Endothelial cell of umbilical vein (primary cell): ENCODE data around the gene R3HDM2. TPM values are rescaled to one million over a fixed set of nuclear protein-coding genes. Genes with fewer than 3 reads are reported as not detected.

Experiments used
- BruUV-seq: library from RNA; stranded (reverse); fragments of 400-500 nt; replicated peaks from 2 replicates; lab custom pipeline; 2021; lab: Mats Ljungman, UMichigan
- CTCF ChIA-PET: fragments of 300-600, 350-600 bp; sonication (Branson Sonifier 250); formaldehyde crosslinking; loops from one replicate; lab custom pipeline; 2021; ENCODE audit warnings: antibody characterized with exemption, inconsistent platforms; lab: Charles Lee
- POLR2A ChIA-PET: fragments of 300-600, 350-600 bp; sonication (Branson Sonifier 250); formaldehyde crosslinking; loops from one replicate; lab custom pipeline; 2021; ENCODE audit warnings: antibody characterized with exemption, inconsistent platforms; lab: Charles Lee
- DNase-seq: peaks from one replicate; pipeline ENCODE4 v3.0.0-alpha.2; 2011; ENCODE audit warnings: low read depth, low spot score
- FAIRE-seq: peaks from 2 replicates; lab custom pipeline; 2011; peaks lifted over from hg19 to GRCh38; lab: Jason Lieb, UNC
- H2AFZ ChIP-seq: 2 replicates; pipeline ENCODE4 v1.6.0; 2012; ENCODE audit warnings: low read depth, low read length, control low read depth, inconsistent platforms
- H3K27ac ChIP-seq: 2 replicates; pipeline ENCODE4 v1.5.1; 2011; ENCODE audit warnings: low read depth, mild to moderate bottlenecking, control low read depth, low read length, moderate library complexity; ENCODE audit not compliant: insufficient read depth
- H3K27me3 ChIP-seq, 2 experiments: 2 replicates each; pipeline versions ENCODE4 v1.6.0 to v1.6.1; 2011; ENCODE audit warnings: low read length in 2 of 2, mixed read lengths in 1 of 2; ENCODE audit not compliant: control insufficient read depth in 2 of 2, insufficient read depth in 2 of 2
- H3K36me3 ChIP-seq, 2 experiments: 2 replicates in 1 of 2; 3 replicates in 1 of 2; pipeline ENCODE4 v1.5.1; 2011; ENCODE audit warnings: low read length in 2 of 2, mild to moderate bottlenecking in 1 of 2, moderate library complexity in 1 of 2; ENCODE audit not compliant: control insufficient read depth in 2 of 2, insufficient read depth in 2 of 2; ENCODE audit errors: extremely low read depth in 1 of 2
- H3K4me1 ChIP-seq: 3 replicates; pipeline ENCODE4 v1.5.1; 2011; ENCODE audit warnings: mild to moderate bottlenecking, low read length; ENCODE audit not compliant: control insufficient read depth, insufficient read depth; ENCODE audit errors: extremely low read depth
- H3K4me2 ChIP-seq: 2 replicates; pipeline ENCODE4 v1.6.1; 2011; ENCODE audit warnings: low read length, control low read depth, mixed read lengths; ENCODE audit not compliant: insufficient read depth
- H3K4me3 ChIP-seq, 3 experiments: fragments of 200-600 bp in 1 of 3; sonication (generic), shearing (Covaris generic) in 1 of 3; replicated peaks in 1 of 3; 2 replicates each; pipeline ENCODE4 v1.5.1; 2011 to 2016; ENCODE audit warnings: control low read depth in 3 of 3, low read length in 3 of 3, mild to moderate bottlenecking in 2 of 3, inconsistent platforms in 1 of 3, low read depth in 1 of 3, moderate library complexity in 1 of 3; ENCODE audit not compliant: insufficient read depth in 1 of 3
- H3K79me2 ChIP-seq: 2 replicates; pipeline ENCODE4 v1.6.0; 2012; ENCODE audit warnings: low read length, inconsistent platforms; ENCODE audit not compliant: control insufficient read depth, insufficient read depth
- H3K9ac ChIP-seq: replicated peaks from 2 replicates; pipeline ENCODE3; 2011; ENCODE audit warnings: low read length, control low read depth; ENCODE audit not compliant: insufficient read depth; ENCODE audit errors: extremely low read depth
- H3K9me1 ChIP-seq: replicated peaks from 3 replicates; pipeline ENCODE4 v1.6.0; 2011; ENCODE audit warnings: mild to moderate bottlenecking, low read length; ENCODE audit not compliant: control insufficient read depth, insufficient read depth; ENCODE audit errors: extremely low read depth
- H3K9me3 ChIP-seq: replicated peaks from 2 replicates; pipeline ENCODE4 v1.5.1; 2012; ENCODE audit warnings: low read length, inconsistent platforms; ENCODE audit not compliant: control insufficient read depth, insufficient read depth
- H4K20me1 ChIP-seq: replicated peaks from 2 replicates; pipeline ENCODE3; 2011; ENCODE audit warnings: mild to moderate bottlenecking, low read length; ENCODE audit not compliant: control insufficient read depth, insufficient read depth; ENCODE audit errors: extremely low read depth
- CTCF ChIP-seq, 2 donors: IDR thresholded peaks; 1 replicate in 1 of 2; 2 replicates in 1 of 2; pipeline ENCODE4 v1.5.1; 2011; ENCODE audit warnings: low read length in 2 of 2, mild to moderate bottlenecking in 2 of 2, moderate library complexity in 2 of 2, control low read depth in 1 of 2, inconsistent platforms in 1 of 2, low read depth in 1 of 2; ENCODE audit not compliant: insufficient read depth in 1 of 2; ENCODE audit errors: extremely low read depth in 1 of 2
- EZH2 ChIP-seq: IDR thresholded peaks from 2 replicates; pipeline ENCODE4 v1.6.1; 2012; ENCODE audit warnings: borderline replicate concordance, low read depth, mild to moderate bottlenecking, moderate library complexity, low read length, inconsistent platforms; ENCODE audit not compliant: severe bottlenecking
- FOS ChIP-seq: IDR thresholded peaks from 2 replicates; pipeline ENCODE4 v1.6.1; 2011; ENCODE audit warnings: mild to moderate bottlenecking, low read length, moderate library complexity, borderline replicate concordance; ENCODE audit not compliant: insufficient read depth
- GATA2 ChIP-seq: IDR thresholded peaks from 2 replicates; pipeline ENCODE4 v1.7.0; 2011; ENCODE audit warnings: low read depth, mild to moderate bottlenecking, moderate library complexity, mixed read lengths, low read length; ENCODE audit not compliant: insufficient read length, insufficient read depth
- JUN ChIP-seq: IDR thresholded peaks from 2 replicates; pipeline ENCODE4 v1.6.1; 2011; ENCODE audit warnings: borderline replicate concordance, low read depth; ENCODE audit not compliant: insufficient read length, insufficient read depth
- MYC ChIP-seq: IDR thresholded peaks from one replicate; pipeline ENCODE4 v1.6.1; 2011; ENCODE audit warnings: mild to moderate bottlenecking, low read depth, low read length
- POLR2A ChIP-seq: IDR thresholded peaks from 2 replicates; pipeline ENCODE4 v1.6.1; 2012; ENCODE audit warnings: low read depth, mild to moderate bottlenecking, control low read depth, low read length
- POLR2AphosphoS5 ChIP-seq: IDR thresholded peaks from 2 replicates; pipeline ENCODE4 v1.6.1; 2012; ENCODE audit warnings: low read depth, mild to moderate bottlenecking, control low read depth, low read length, moderate library complexity; ENCODE audit not compliant: insufficient read depth
- dilution Hi-C: fragments of 300-500 bp; cut with MboI; formaldehyde crosslinking; loops from one replicate; pipeline ENCODE4 v1.15.0; 2019; ENCODE audit warnings: low sequenced_read_pairs; ENCODE audit not compliant: extremely low pct_ligation_motif_present
- intact Hi-C: fragments of 100-400 bp; cut with micrococcal nuclease; formaldehyde crosslinking; loops from one replicate; pipeline ENCODE4 v1.10.0; 2022
- polyA plus RNA-seq, 4 experiments: library from polyadenylated mRNA; depleted of rRNA in 3 of 4; stranded (reverse) in 3 of 4; unstranded in 1 of 4; fragments of >200 nt; gene quantifications; 2 replicates each; pipeline versions ENCODE4 v1.2.1 to v1.2.3, GENCODE V29; 2011 to 2012; ENCODE audit warnings: missing spikeins in 1 of 4
- small RNA-seq: library from RNA; depleted of rRNA; stranded (forward); fragments of <200 nt; gene quantifications from one replicate; pipeline ENCODE3, GENCODE V24; 2012; ENCODE audit warnings: low replicate concordance, low read depth; ENCODE audit not compliant: insufficient read depth, insufficient read length
- total RNA-seq: library from RNA; stranded (reverse); gene quantifications from 2 replicates; pipeline ENCODE4 v1.2.3, GENCODE V29; 2021
- TF ChIP-seq, protein P1 (sequence below): IDR thresholded peaks from 2 replicates; pipeline ENCODE4 v1.6.1; 2011; ENCODE audit not compliant: insufficient read depth, insufficient read length

The R3HDM2 gene
- total and polyA plus RNA-seq, 2 donors (not counting 3 experiments of a cell fraction or from before 2014, with no cell fraction given): 26.1 to 31.3 TPM

DNA sequence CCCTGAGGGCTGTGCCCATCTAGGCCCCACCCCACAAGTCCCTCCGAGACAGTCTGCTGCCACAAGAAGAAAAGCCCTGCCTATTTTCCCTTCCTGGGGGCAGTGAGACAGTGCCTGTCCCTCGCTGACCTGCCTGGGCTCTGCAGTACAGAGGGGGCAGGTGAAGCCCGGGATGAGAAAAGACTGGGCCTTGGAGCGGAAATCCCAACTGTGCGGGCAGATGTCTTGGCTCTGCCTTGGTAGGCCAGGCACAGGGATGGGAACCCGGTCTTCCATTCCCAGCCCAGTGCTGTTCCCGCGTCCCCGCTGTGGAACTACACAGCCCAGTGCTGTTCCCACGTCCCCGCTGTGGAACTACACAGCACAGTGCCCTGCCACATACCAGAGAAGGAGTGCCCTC, 227.1 kb downstream of the R3HDM2 start:
- TF ChIP-seq CTCF (IDR thresholded peaks at IDR 0.05; ENCODE audit: extremely low read depth in 1 of 2, insufficient read depth in 1 of 2, low read depth in 1 of 2, low read length in 2 of 2): no peak
- no peak for TF ChIP-seq POLR2AphosphoS5
- TF ChIP-seq, protein P1, sequence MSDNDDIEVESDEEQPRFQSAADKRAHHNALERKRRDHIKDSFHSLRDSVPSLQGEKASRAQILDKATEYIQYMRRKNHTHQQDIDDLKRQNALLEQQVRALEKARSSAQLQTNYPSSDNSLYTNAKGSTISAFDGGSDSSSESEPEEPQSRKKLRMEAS: no peak
- TF ChIP-seq MYC: no peak
- no peak for TF ChIP-seq JUN
- TF ChIP-seq FOS: no peak
- no peak for TF ChIP-seq POLR2A
- no peak for TF ChIP-seq EZH2
- no peak for TF ChIP-seq GATA2
- Histone ChIP-seq H3K4me1 (no peaks in the 10 kb centered on the region), H4K20me1 (no peaks in the 10 kb centered on the region), H3K9me3 (no peaks in the 10 kb centered on the region), H3K9me1 (no peaks in the 10 kb centered on the region), H3K4me2 (no peak overlapping the region), H3K9ac (no peak overlapping the region), H3K4me3 (no peak overlapping the region), H3K27me3 (no peaks in the 10 kb centered on the region), H3K79me2 (no peaks in the 10 kb centered on the region), H3K36me3 (no peaks in the 10 kb centered on the region), H2AFZ (no peak overlapping the region), H3K27ac (no peak overlapping the region)
- BruUV-seq: no TSS peak
- FAIRE-seq (no peak), DNase-seq (no peak)
- CTCF ChIA-PET: no interaction called here
- POLR2A ChIA-PET: no interaction called here
- intact Hi-C loops: no loop called here
- dilution Hi-C loops: no loop called here

Small RNA genes lying within 50 kb of the gene (small RNA-seq; reads per million reads assigned to genes)
- not detected for gene RNU6-879P

Other genes with a start within 250 kb of the R3HDM2 start
- not detected in 2 replicates for gene NXPH4, start 214.2 kb downstream of the R3HDM2 start, total RNA-seq
- gene NXPH4, start 214.2 kb downstream of the R3HDM2 start, polyA plus RNA-seq: 0.07 TPM in 1 of 2 replicates, not detected in the other
- gene SHMT2, start 201.3 kb downstream of the R3HDM2 start, total RNA-seq: 148 and 155 TPM in 2 replicates
- 243 and 287 TPM in 2 replicates for gene SHMT2, start 201.3 kb downstream of the R3HDM2 start, polyA plus RNA-seq
- 0.55 and 1.0 TPM in 2 replicates for gene STAC3, start 179.9 kb downstream of the R3HDM2 start, total RNA-seq
- 0.08 and 0.36 TPM in 2 replicates for gene STAC3, start 179.9 kb downstream of the R3HDM2 start, polyA plus RNA-seq
- not detected in 2 replicates for gene INHBC, start 3.7 kb upstream of the R3HDM2 start, total RNA-seq
- gene INHBC, start 3.7 kb upstream of the R3HDM2 start, polyA plus RNA-seq: 0.08 TPM in 1 of 2 replicates, not detected in the other
- gene INHBE, start 24.3 kb upstream of the R3HDM2 start, total RNA-seq: not detected in 2 replicates
- gene INHBE, start 24.3 kb upstream of the R3HDM2 start, polyA plus RNA-seq: not detected in 2 replicates
- 0.29 and 1.1 TPM in 2 replicates for gene GLI1, start 28.7 kb upstream of the R3HDM2 start, total RNA-seq
- 0.10 and 0.14 TPM in 2 replicates for gene GLI1, start 28.7 kb upstream of the R3HDM2 start, polyA plus RNA-seq
- 0.38 TPM in 1 of 2 replicates, not detected in the other for gene ARHGAP9, start 48.8 kb upstream of the R3HDM2 start, total RNA-seq
- 0.25 and 0.35 TPM in 2 replicates for gene ARHGAP9, start 48.8 kb upstream of the R3HDM2 start, polyA plus RNA-seq
- gene MARS1, start 57.0 kb upstream of the R3HDM2 start, total RNA-seq: 212 and 216 TPM in 2 replicates
- 98.8 and 118 TPM in 2 replicates for gene MARS1, start 57.0 kb upstream of the R3HDM2 start, polyA plus RNA-seq
- 9.8 and 13.7 TPM in 2 replicates for gene DDIT3, start 89.5 kb upstream of the R3HDM2 start, total RNA-seq
- gene DDIT3, start 89.5 kb upstream of the R3HDM2 start, polyA plus RNA-seq: 15.4 and 22.0 TPM in 2 replicates
- gene MBD6, start 91.8 kb upstream of the R3HDM2 start, total RNA-seq: 85.6 and 95.2 TPM in 2 replicates
- 8.5 and 10.6 TPM in 2 replicates for gene MBD6, start 91.8 kb upstream of the R3HDM2 start, polyA plus RNA-seq
- gene DCTN2, start 116.1 kb upstream of the R3HDM2 start, total RNA-seq: 157 and 161 TPM in 2 replicates
- gene DCTN2, start 116.1 kb upstream of the R3HDM2 start, polyA plus RNA-seq: 146 and 234 TPM in 2 replicates
- 0.12 and 0.35 TPM in 2 replicates for gene KIF5A, start 119.0 kb upstream of the R3HDM2 start, total RNA-seq
- gene KIF5A, start 119.0 kb upstream of the R3HDM2 start, polyA plus RNA-seq: 0.05 and 0.07 TPM in 2 replicates
- gene PIP4K2C, start 160.1 kb upstream of the R3HDM2 start, total RNA-seq: 9.1 and 11.5 TPM in 2 replicates
- gene PIP4K2C, start 160.1 kb upstream of the R3HDM2 start, polyA plus RNA-seq: 10.5 and 11.3 TPM in 2 replicates
- gene DTX3, start 173.8 kb upstream of the R3HDM2 start, total RNA-seq: 25.9 and 34.5 TPM in 2 replicates
- gene DTX3, start 173.8 kb upstream of the R3HDM2 start, polyA plus RNA-seq: 51.4 and 65.0 TPM in 2 replicates
- gene ARHGEF25, start 180.4 kb upstream of the R3HDM2 start, total RNA-seq: 4.7 and 7.4 TPM in 2 replicates
- 3.5 and 4.7 TPM in 2 replicates for gene ARHGEF25, start 180.4 kb upstream of the R3HDM2 start, polyA plus RNA-seq
- 0.25 and 0.35 TPM in 2 replicates for gene B4GALNT1, start 202.2 kb upstream of the R3HDM2 start, total RNA-seq
- 0.24 and 0.33 TPM in 2 replicates for gene B4GALNT1, start 202.2 kb upstream of the R3HDM2 start, polyA plus RNA-seq